Stimulated activated CD8-positive, alpha-beta memory T cell treated with anti-CD3 and anti-CD28 coated beads, Interleukin-15, amount 100 ng/mL, for 24 hours (primary cell): ENCODE results near the gene CALM3.

Experiments used
- DNase-seq: peaks from one replicate; pipeline ENCODE4 v3.0.0-alpha.2; 2020; ENCODE audit warnings: low read depth

Gene CALM3

GRCh38 chr19:46637224-46637623, 36.1 kb downstream of the CALM3 start:
- no peak for DNase-seq

DNA sequence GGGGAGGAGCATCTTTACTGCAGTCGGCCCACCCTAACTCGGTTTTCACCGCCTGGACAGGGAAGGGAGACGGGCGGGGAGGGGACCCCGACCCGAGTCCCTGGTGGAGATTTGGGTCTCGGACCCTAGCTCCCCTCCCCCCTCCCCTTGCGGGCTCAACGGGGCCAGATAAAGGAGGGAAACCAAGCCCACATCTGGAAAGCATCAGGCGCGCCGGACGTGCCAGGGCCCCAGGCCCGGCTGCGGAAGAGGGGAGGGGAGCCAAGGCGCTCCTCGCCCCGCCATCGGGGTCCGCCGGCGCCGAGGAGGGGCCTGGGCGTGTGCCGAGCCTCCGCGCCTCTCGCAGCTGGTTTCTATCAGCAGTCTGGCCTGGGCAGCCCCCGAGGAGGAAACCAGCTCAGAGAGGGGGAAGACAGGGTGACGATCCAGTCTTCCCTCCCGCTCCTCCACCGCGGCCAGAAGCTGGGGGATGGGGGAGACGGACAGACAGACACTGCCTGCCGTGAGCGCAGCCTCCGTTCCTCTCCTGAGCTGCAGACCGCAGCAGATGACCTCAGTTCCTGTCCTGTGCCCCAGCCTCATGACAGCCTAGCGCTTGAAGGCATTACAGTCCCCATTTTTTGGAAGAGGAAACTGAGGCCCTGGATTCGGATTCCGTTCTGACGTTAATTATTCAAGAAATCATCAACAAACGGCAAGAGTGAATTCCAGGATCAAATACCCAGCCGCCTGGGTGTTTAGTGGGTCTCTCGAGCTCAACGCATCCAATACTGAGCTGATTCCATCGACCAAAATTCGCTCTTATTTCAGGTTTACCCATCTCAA, 38.4 kb downstream of the CALM3 start:
- DNase-seq = no peak

- no peak for DNase-seq
Measured at GRCh38 chr19:46640656-46641055, 39.5 kb downstream of the CALM3 start.

DNA sequence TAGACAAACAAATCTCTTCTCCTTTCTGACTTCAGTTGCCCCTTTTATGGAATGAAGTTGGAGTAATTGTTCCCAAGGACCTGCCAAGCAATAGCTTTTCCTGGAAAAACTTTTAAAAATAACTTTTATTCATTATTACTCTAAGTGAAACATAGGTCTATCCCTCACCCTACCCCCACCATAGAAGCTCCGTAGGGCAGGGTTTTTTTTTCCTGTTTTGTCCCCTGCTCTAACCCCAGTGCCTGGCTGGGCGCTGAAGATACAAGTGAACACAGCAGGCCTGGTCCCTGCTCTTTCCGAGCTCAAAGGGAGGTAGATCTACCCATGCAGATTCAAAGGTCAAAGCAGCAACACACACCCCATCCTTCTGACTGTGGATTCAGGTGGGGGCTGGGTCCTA, 43.6 kb downstream of the CALM3 start:
- no peak for DNase-seq

DNA sequence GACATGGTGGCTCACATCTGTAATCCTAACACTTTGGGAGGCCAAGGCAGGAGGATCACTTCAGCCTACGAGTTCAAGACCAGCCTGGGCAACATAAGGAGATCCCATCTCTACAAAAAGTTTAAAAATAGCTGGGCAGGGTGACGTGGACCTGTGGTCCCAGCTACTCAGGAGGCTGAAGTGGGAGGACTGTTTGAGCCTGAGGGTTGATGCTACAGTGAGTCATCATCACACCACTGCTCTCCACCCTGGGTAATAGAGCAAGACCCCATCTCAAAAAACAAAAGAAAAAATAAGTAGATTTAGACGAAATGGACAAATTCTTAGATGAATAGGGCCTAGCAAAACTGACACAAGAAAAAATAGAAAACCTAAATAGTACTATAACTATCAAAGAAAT, 45.3 kb downstream of the CALM3 start:
- DNase-seq = no peak

- no peak for DNase-seq
Measured at GRCh38 chr19:46648060-46648960, 47.2 kb downstream of the CALM3 start.

DNA sequence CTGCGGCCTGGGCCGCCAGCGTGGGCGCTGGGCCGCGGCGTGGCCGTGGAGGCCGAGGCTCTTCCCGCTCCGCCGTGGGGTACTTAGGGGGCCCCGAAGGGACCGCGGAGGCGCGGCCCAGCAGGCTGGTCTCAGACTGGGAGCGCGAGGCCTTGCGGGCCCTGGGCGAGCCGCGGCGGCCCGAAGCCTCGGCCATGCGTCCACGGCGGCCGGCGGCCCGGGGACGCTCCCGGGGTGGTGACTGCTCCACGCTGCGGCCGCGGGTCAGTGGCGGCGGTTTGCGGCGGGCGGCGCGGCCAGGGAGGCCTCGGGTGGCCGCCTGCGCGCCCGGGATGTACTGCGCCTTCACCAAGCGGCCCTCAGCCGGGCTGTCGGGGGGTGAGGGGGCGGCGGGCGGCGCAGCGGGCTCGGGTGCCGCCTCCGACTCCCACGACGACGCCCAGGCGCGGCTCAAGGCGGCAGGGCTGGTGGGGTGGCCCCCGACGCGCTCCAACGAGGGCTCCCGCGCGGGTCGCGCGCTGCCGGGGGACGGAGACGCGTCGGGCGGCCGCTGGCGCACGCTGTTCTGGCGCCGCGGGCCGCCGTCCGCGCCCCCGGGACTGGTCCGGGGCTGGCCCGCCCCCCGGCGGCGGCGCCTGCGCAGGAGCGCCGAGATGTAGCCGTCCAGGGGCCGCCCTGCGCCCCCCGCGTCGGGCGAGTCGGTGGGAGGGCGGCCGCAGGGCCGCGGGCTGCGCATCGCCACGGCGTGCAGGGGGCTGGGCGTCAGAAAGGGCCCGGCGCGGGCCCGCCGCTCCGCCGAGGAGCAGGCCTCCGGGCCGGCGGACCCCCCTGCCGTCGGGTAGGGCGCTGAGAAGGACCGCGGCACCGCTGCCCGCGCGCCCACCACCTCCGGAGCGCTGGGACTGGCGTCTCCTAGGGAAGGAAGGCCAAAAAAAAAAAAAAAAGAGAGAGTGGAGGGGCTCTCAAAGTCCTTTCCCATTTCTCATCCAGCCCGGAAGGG, 48.1 kb downstream of the CALM3 start:
- DNase-seq = no peak

DNA sequence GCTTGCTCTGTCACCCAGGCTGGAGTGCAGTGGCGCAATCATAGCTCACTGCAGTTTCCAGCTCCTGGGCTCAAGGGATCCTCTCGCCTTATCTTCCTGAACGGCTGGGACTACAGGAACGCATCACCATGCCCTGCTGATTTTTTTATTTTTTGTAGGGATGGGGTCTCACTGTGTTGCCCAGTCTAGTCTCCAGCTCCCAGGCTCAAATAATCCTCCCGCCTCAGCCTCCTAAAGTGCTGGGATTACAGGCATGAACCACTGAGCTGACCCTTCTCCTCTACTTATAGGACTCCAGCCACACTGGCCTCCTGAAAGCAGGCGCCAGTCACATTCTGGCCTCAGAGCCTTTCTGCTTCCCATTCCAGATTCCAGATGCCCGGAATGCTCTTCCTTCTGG, 49.3 kb downstream of the CALM3 start:
- DNase-seq = no peak

- no peak for DNase-seq
Measured at GRCh38 chr19:46654621-46655152, 53.6 kb downstream of the CALM3 start.

- DNase-seq = no peak
Measured at GRCh38 chr19:46656541-46656940, 55.4 kb downstream of the CALM3 start.

GRCh38 chr19:46659151-46660007, 58.2 kb downstream of the CALM3 start:
- DNase-seq = no peak

DNA sequence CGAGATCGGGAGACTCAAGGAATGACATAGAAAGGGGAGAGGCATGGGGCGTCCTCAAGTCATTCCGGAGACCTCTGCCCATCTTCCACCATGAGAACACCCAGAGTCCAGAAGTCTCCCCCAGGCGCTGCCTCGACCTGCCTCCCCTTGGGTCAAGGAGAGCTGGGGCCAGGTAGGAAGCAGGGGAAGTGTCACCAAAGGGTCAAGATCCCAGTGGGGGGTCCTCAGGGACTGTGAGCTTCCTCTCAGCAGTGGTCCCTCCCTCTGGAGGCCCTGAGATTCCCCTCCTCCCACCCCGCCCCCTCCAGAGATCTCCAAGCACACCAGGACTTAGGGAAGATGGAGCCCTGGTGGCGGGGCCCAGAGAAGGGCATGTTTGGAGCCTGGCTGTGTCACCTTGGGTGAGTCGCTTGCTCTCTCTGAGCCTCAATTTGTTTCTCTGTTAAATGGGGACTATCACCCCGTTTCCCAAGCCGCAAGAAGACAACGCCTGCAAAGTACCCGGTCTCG, 58.9 kb downstream of the CALM3 start:
- DNase-seq = no peak
